Sigmoid colon (tissue), 7 donors: ENCODE results near the gene CYP2W1. TPM values are rescaled to one million over a fixed set of nuclear protein-coding genes. Genes with fewer than 3 reads are reported as not detected.

Experiments used
- DNase-seq: peaks from one replicate; pipeline ENCODE4 v3.0.0-alpha.2; 2019
- H3K27ac ChIP-seq, 4 donors: fragments of 200-600 bp; sonication (generic); one replicate each; pipeline ENCODE4 v1.5.1; 2016 to 2019; ENCODE audit warnings: mild to moderate bottlenecking in 1 of 4
- H3K27me3 ChIP-seq, 3 donors: fragments of 200-600 bp; sonication (generic); one replicate each; pipeline ENCODE4 v1.5.1; 2019; ENCODE audit warnings: mild to moderate bottlenecking in 1 of 3
- H3K36me3 ChIP-seq, 4 donors: fragments of 200-600 bp; sonication (generic); one replicate each; pipeline ENCODE4 v1.5.1; 2016 to 2019
- H3K4me1 ChIP-seq, 4 donors: fragments of 200-600 bp; sonication (generic); one replicate each; pipeline ENCODE4 v1.5.1; 2017 to 2019
- H3K4me3 ChIP-seq, 4 donors: fragments of 200-600 bp; sonication (generic); one replicate each; pipeline ENCODE4 v1.5.1; 2017 to 2019; ENCODE audit warnings: mild to moderate bottlenecking in 2 of 4, moderate library complexity in 1 of 4
- H3K9me3 ChIP-seq, 4 donors: fragments of 200-600 bp in 3 of 4; sonication (generic) in 3 of 4; one replicate each; pipeline versions ENCODE4 v1.5.1 to v1.6.1; 2013 to 2019
- EP300 ChIP-seq, 4 donors: sonication (generic); formaldehyde crosslinking; IDR thresholded peaks; one replicate each; pipeline ENCODE4 v1.6.1; 2017; ENCODE audit warnings: antibody characterized with exemption in 4 of 4
- POLR2A ChIP-seq, 2 donors: fragments of 450-650 bp; IDR thresholded peaks; one replicate each; pipeline ENCODE4 v1.6.1; 2016; ENCODE audit warnings: antibody characterized with exemption in 2 of 2, mild to moderate bottlenecking in 2 of 2, moderate library complexity in 2 of 2
- POLR2AphosphoS5 ChIP-seq, 4 donors: sonication (generic); formaldehyde crosslinking; IDR thresholded peaks; one replicate each; pipeline ENCODE4 v1.6.1; 2017; ENCODE audit warnings: antibody characterized with exemption in 4 of 4
- WGBS, 2 donors: extraction: QIAGEN DNeasy Blood & Tissue Kit; methylation state at CpG; one replicate each; pipeline ENCODE4 v1.1.7; 2013; 5-methylcytosine and 5-hydroxymethylcytosine counted together
- intact Hi-C: fragments of 100-400 bp; cut with DNase I; formaldehyde crosslinking; loops from one replicate; pipeline ENCODE4 v1.15.1; 2023
- polyA plus RNA-seq, 3 donors: library from polyadenylated mRNA; stranded (reverse); fragments of 200-250 nt; gene quantifications; one replicate each; pipeline ENCODE4 v1.2.3, GENCODE V29; 2013
- total RNA-seq, 4 donors: library from RNA; depleted of rRNA; stranded (reverse); fragments of >200 nt; gene quantifications; one replicate each; pipeline ENCODE4 v1.1.0, GENCODE V29; 2016
- TF ChIP-seq, protein P1 (sequence below), 4 experiments: fragments of 450-650 bp in 3 of 4; fragments of 200-600 bp in 1 of 4; IDR thresholded peaks; one replicate each; pipeline ENCODE4 v1.5.1; 2016 to 2019; ENCODE audit warnings: antibody characterized with exemption in 4 of 4, mild to moderate bottlenecking in 3 of 4, moderate library complexity in 2 of 4
- donor health status: healthy with polysubstance abuse.
- donor health status: Bipolar disorder and iron deficiency.
- donor health status: healthy.

CYP2W1 gene
- total and polyA plus RNA-seq, 7 donors = 0.83 to 3.8 TPM; not detected in 5

DNA sequence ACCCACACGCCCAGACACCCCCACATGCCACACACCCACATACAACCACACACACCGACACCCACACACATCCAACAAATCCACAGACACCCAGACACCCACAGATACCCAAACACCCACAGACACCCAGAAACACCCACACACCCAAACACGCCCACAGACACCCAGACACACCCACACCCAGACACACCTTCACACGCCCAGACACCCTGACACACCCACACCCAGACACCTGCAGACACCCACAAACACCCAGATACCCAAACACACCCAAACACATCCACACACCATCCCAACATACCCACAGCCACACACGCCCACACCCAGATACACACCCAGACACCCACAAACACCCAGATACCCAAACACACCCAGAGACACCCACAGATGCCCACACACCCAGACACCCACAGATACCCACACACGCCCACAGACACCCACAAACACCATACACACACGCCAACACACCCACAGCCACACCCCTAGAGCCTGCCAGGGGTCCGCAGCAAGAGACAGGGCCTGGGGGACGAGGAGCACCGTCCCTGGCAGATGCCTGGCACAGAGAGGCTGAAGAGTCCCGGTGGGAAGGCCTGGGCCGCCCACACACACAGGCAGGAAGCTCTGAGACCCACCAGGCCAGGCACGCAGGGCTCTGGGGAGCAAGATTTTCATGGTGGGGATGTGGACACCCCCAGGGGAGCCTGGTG, 28.5 kb downstream of the CYP2W1 start:
- no peak for TF ChIP-seq EP300 (IDR thresholded peaks at IDR 0.05)
- TF ChIP-seq POLR2A (IDR thresholded peaks at IDR 0.05) = no peak
- TF ChIP-seq, protein P1, sequence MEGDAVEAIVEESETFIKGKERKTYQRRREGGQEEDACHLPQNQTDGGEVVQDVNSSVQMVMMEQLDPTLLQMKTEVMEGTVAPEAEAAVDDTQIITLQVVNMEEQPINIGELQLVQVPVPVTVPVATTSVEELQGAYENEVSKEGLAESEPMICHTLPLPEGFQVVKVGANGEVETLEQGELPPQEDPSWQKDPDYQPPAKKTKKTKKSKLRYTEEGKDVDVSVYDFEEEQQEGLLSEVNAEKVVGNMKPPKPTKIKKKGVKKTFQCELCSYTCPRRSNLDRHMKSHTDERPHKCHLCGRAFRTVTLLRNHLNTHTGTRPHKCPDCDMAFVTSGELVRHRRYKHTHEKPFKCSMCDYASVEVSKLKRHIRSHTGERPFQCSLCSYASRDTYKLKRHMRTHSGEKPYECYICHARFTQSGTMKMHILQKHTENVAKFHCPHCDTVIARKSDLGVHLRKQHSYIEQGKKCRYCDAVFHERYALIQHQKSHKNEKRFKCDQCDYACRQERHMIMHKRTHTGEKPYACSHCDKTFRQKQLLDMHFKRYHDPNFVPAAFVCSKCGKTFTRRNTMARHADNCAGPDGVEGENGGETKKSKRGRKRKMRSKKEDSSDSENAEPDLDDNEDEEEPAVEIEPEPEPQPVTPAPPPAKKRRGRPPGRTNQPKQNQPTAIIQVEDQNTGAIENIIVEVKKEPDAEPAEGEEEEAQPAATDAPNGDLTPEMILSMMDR (IDR thresholded peaks at IDR 0.05) = no peak
- no peak for TF ChIP-seq POLR2AphosphoS5 (IDR thresholded peaks at IDR 0.05)
- Histone ChIP-seq H3K27me3 (no peaks in the 10 kb centered on the region), H3K4me3 (no peak overlapping the region), H3K4me1 (peaks cover 0 to 20% (median 6%) of the 10 kb centered on the region in 4 donors), H3K9me3 (no peaks in the 10 kb centered on the region), H3K27ac (no peak overlapping the region), H3K36me3 (peaks cover 0 to 25% (median 17%) of the 10 kb centered on the region in 4 donors)
- intact Hi-C loops = no loop called here
- WGBS, 2 donors = 80 to 82% methylated on average over 13 of the region's 13 CpGs
- no peak for DNase-seq

DNA sequence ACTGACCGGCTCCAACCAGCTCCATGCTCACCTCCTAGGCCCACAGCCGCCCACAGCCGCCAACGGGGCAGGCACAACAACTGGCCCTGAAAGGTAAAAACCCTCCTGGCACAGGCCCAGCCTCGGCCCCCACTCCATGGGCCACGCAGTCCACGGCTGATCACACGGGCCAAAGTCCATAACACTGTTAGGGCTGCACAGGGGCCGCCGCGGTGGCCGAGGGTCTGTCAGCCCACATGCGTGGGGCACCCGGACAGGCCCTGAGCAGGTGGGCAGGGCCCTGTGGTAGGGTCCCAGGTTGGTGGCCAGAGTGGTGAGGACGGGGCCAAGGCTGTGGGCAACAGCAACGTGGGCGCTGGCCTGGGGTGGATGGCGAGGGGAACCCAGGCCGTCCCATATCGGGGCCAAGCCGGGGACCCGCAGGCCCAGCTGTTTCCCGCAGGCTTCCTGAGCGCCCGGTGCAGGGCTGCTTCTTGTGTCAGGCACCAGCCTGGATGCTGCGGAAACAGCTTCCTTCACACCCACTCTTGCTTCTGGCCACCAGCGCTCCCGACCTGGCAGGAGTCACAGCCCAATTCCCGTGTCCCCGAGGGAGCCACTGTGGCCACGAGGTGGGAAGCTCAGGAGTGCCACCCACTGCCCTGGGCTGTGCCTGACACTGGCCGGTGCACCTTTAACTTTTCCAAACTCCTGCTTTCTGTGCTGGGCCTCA, 29.2 kb downstream of the CYP2W1 start:
- Histone ChIP-seq H3K4me3 (no peak overlapping the region), H3K27me3 (no peaks in the 10 kb centered on the region), H3K4me1 (peaks cover 0 to 20% (median 6%) of the 10 kb centered on the region in 4 donors), H3K36me3 (peaks cover 0 to 19% (median 14%) of the 10 kb centered on the region in 4 donors), H3K27ac (no peak overlapping the region), H3K9me3 (no peaks in the 10 kb centered on the region)
- intact Hi-C loops = no loop called here
- WGBS, 2 donors = 76 to 88% methylated on average over 32 of the region's 32 CpGs
- DNase-seq = no peak
- no peak for TF ChIP-seq EP300 (IDR thresholded peaks at IDR 0.05)
- TF ChIP-seq, protein P1 (IDR thresholded peaks at IDR 0.05) = no peak
- no peak for TF ChIP-seq POLR2A (IDR thresholded peaks at IDR 0.05)
- no peak for TF ChIP-seq POLR2AphosphoS5 (IDR thresholded peaks at IDR 0.05)

DNA sequence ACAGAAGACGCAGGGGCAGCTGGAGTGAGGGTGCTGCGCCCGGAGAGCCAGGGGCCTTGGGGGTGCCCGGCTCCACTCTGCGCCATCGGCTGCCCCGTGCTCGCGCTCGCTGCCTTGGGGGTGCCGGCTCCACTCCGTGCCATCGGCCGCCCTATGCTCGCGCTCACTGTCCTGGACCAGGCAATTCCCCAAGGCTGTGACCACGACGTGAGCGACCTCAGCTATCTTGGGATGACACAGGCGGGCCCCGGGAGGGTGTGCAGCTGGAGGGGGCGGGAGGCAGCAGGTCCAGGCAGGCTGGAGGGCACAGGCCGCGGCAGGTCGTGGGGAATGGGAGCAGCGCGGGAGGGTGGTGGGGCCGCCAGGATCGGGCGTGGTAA, 29.7 kb downstream of the CYP2W1 start:
- H3K4me3 ChIP-seq = no peak overlapping the region
- H3K36me3 ChIP-seq = peaks cover 0 to 14% (median 11%) of the 10 kb centered on the region in 4 donors
- no peak for DNase-seq
- H3K4me1 ChIP-seq = peaks cover 0 to 20% (median 6%) of the 10 kb centered on the region in 4 donors
- intact Hi-C loops = no loop called here
- no peaks in the 10 kb centered on the region for H3K27me3 ChIP-seq
- TF ChIP-seq EP300 (IDR thresholded peaks at IDR 0.05) = no peak
- TF ChIP-seq, protein P1 (IDR thresholded peaks at IDR 0.05) = no peak
- no peak for TF ChIP-seq POLR2A (IDR thresholded peaks at IDR 0.05)
- no peak for TF ChIP-seq POLR2AphosphoS5 (IDR thresholded peaks at IDR 0.05)
- H3K27ac ChIP-seq = no peak overlapping the region
- 90 to 92% methylated on average over 30 of the region's 30 CpGs for WGBS, 2 donors
- H3K9me3 ChIP-seq = no peaks in the 10 kb centered on the region

DNA sequence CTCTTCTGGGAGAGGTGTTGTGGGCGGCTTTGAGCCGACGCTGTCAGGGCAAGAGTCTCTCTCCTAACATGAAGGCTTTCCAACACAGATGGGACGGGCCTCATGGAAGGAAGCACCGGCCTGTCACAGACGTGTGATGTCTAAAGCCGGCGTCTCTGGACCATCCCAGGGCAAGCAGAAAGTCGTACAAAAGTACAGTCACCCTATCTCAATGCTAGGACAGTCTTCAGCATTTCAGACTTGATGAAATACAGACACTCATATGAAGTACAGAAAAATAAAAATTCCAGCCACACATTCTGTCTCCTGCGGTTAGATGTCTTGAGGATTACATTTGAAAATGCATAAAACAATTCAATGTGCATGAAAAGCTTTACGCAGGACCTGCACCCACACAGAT, 30.6 kb downstream of the CYP2W1 start:
- Histone ChIP-seq H3K4me1 (peaks cover 0 to 20% (median 6%) of the 10 kb centered on the region in 4 donors), H3K36me3 (peaks cover 0 to 13% (median 9%) of the 10 kb centered on the region in 4 donors), H3K4me3 (no peak overlapping the region), H3K27ac (peak overlapping the region in 1 of 4 donors; percentile 28), H3K9me3 (no peaks in the 10 kb centered on the region), H3K27me3 (no peaks in the 10 kb centered on the region)
- no peak for DNase-seq
- WGBS, 2 donors = 88 to 91% methylated on average over 11 of the region's 11 CpGs
- intact Hi-C loops = no loop called here
- TF ChIP-seq POLR2AphosphoS5 (IDR thresholded peaks at IDR 0.05) = no peak
- no peak for TF ChIP-seq POLR2A (IDR thresholded peaks at IDR 0.05)
- TF ChIP-seq, protein P1 (IDR thresholded peaks at IDR 0.05) = no peak
- no peak for TF ChIP-seq EP300 (IDR thresholded peaks at IDR 0.05)
